ENCODE results near the gene ZNF674. TPM values are rescaled to one million over a fixed set of nuclear protein-coding genes. Genes with fewer than 3 reads are reported as not detected.
A peak's percentile ranks its signal among the peaks of the same experiment; 100 is the strongest.

ZNF674 gene
- total and polyA plus RNA-seq, 9 of the 15 experiments (the other 6 are each of a cell fraction or from before 2014, with no cell fraction given): 1.2 to 4.7 (median 2.6) TPM

- TF ChIP-seq PCBP1 (IDR thresholded peaks at IDR 0.05; ENCODE audit: low read depth, low read length, poor library complexity, severe bottlenecking) (no peak), TAF1 (IDR thresholded peaks at IDR 0.05; ENCODE audit: control insufficient read depth, extremely low read depth, insufficient read depth, low read length, severe bottlenecking) (peak; percentile 70), ZNF239 (CRISPR knock-in tag; IDR thresholded peaks at IDR 0.05) (no peak), KLF1 (tag; IDR thresholded peaks at IDR 0.05) (0 out of 2 replicates have a peak, but pooled peaks have one; percentile 37), KDM4B (IDR thresholded peaks at IDR 0.05; ENCODE audit: borderline replicate concordance in 2 of 2, low read depth in 1 of 2) (no peak), POLR2H (tag; IDR thresholded peaks at IDR 0.05; ENCODE audit: low read depth) (peak; percentile 62; the same call in 1 of the 2 replicates), ATF2 (CRISPR knock-in tag; IDR thresholded peaks at IDR 0.05) (no peak), THAP7 (CRISPR knock-in tag; IDR thresholded peaks at IDR 0.05) (no peak), SP1 (CRISPR knock-in tag; IDR thresholded peaks at IDR 0.05) (no peak), PKNOX1 (IDR thresholded peaks at IDR 0.05) (peak; percentile 91), KLF10 (CRISPR knock-in tag; IDR thresholded peaks at IDR 0.05) (no peak), SOX6 (IDR thresholded peaks at IDR 0.05) (no peak; the same call in 1 of the 2 replicates), MLLT1 (IDR thresholded peaks at IDR 0.05) (0 out of 4 replicates have a peak, but pooled peaks of 1 of the 2 experiments have one; percentile 38), NR3C1 (CRISPR knock-in tag; IDR thresholded peaks at IDR 0.05) (no peak), HNRNPH1 (optimal IDR thresholded peaks at IDR 0.05; ENCODE audit: low read depth, low read length) (no peak), ESRRA (IDR thresholded peaks at IDR 0.05; ENCODE audit: borderline replicate concordance, low read depth) (peak; percentile 42; the same call in 1 of the 2 replicates), RFX7 (CRISPR knock-in tag; IDR thresholded peaks at IDR 0.05) (no peak)
- TF ChIP-seq, protein P1, sequence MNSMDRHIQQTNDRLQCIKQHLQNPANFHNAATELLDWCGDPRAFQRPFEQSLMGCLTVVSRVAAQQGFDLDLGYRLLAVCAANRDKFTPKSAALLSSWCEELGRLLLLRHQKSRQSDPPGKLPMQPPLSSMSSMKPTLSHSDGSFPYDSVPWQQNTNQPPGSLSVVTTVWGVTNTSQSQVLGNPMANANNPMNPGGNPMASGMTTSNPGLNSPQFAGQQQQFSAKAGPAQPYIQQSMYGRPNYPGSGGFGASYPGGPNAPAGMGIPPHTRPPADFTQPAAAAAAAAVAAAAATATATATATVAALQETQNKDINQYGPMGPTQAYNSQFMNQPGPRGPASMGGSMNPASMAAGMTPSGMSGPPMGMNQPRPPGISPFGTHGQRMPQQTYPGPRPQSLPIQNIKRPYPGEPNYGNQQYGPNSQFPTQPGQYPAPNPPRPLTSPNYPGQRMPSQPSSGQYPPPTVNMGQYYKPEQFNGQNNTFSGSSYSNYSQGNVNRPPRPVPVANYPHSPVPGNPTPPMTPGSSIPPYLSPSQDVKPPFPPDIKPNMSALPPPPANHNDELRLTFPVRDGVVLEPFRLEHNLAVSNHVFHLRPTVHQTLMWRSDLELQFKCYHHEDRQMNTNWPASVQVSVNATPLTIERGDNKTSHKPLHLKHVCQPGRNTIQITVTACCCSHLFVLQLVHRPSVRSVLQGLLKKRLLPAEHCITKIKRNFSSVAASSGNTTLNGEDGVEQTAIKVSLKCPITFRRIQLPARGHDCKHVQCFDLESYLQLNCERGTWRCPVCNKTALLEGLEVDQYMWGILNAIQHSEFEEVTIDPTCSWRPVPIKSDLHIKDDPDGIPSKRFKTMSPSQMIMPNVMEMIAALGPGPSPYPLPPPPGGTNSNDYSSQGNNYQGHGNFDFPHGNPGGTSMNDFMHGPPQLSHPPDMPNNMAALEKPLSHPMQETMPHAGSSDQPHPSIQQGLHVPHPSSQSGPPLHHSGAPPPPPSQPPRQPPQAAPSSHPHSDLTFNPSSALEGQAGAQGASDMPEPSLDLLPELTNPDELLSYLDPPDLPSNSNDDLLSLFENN (IDR thresholded peaks at IDR 0.05; ENCODE audit: low read depth in 2 of 2, low read length in 2 of 2): no peak
These were observed at the start of gene ZNF674 (continued) for GRCh38 chrX:46545111-46546005.

Measured in K562 (cell line).